ENCODE results near the gene TAF1C.
"Not testable (repeated sequence)": the region's sequence is repeated elsewhere in the genome, so short reads cannot be mapped to it uniquely, and the experiment has no call there.

TAF1C gene, protein sequence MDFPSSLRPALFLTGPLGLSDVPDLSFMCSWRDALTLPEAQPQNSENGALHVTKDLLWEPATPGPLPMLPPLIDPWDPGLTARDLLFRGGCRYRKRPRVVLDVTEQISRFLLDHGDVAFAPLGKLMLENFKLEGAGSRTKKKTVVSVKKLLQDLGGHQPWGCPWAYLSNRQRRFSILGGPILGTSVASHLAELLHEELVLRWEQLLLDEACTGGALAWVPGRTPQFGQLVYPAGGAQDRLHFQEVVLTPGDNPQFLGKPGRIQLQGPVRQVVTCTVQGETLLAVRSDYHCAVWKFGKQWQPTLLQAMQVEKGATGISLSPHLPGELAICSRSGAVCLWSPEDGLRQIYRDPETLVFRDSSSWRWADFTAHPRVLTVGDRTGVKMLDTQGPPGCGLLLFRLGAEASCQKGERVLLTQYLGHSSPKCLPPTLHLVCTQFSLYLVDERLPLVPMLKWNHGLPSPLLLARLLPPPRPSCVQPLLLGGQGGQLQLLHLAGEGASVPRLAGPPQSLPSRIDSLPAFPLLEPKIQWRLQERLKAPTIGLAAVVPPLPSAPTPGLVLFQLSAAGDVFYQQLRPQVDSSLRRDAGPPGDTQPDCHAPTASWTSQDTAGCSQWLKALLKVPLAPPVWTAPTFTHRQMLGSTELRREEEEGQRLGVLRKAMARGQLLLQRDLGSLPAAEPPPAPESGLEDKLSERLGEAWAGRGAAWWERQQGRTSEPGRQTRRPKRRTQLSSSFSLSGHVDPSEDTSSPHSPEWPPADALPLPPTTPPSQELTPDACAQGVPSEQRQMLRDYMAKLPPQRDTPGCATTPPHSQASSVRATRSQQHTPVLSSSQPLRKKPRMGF

GRCh38 chr16:84186685-84187437, at the start of gene TAF1C:
TAF1C (minus strand) TSS chr16:84187057; CDS start chr16:84184988, 2,069 bp downstream.
- peak; percentile 94 for DNase-seq

DNA sequence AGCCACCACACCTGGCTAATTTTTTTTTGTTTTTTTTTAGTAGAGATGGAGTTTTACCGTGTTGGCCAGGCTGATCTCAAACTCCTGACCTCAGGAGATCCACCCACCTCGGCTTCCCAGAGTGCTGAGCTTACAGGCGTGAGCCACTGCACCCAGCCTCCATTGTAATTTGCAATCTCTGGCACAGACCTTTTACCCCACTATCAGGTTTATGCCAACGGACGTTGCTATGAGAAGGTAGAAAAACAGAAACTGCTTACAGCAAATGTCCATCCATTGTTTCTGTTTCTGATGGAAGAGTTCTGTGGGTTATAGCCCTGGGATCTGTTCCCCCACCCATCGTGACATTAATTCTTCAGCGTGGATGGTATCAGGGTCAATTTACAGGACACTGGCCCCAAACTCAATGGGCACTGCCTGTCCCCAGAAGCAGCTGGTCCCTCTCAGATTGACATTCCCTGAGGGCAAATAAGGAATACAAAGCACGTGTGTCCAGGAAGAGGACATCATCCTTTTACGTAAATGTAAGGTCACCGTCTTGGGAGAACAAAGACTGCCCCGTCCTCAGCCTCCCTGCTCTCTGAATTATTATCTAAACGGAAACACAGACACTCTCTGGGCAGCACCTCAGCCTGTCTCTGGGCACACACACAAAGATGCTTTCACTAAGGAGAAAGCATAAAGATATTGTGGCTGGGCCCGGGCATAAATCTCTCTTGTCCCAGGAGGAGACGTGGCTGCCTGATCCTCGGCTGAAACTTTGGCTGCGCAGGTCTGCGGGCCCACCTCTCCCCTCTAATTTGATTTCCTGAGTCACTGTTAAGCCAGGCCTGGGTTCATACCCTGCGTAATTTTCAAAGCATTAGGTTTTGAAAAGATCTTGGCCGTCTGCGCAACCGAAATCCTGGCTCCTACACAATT, 47.7 kb upstream of the TAF1C start:
- DNase-seq, result peak; percentile 4

GRCh38 chr16:84233748-84234147, 46.9 kb upstream of the TAF1C start:
- DNase-seq, result no peak

GRCh38 chr16:84232969-84233368, 46.1 kb upstream of the TAF1C start:
- DNase-seq, result no peak

DNA sequence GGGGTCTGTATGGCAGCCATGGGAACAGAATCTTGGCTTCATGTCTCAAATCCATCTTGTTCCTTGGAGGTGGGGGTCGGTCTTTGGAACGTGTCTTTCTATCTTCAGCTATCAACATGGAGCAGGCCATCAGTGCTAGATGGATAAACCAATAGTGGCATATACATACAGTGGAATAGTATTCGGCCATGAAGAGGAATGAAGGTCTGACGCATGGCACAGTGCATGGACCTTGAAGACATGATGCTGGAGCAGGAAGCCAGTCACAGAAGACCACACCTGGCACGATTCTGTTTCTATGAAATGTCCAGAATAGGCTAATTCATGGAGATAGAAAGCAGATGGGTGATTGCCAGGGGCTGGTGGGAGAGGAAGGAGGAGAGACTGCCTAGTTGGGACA, 45.2 kb upstream of the TAF1C start:
- DNase-seq, result no peak

DNA sequence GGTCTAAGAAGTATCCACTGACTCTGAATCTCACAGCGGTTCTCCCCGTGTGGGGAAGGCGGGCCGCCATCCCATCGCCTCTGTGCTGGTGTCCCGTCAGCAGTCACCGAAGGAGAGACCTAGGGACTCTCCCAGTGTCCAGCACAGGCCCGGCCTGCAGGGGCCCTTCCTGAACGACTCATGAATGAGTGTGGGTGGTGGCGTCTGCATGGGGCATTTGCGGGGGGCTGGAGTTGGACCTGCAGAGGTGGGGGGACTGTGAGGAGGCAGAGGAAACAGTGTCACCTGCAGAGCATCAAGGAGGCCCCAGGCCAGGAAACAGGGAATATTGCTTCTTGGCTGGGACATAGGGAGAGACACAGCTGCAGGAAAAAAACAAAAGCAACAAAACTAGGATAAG, 42.6 kb upstream of the TAF1C start:
- no peak for DNase-seq

DNA sequence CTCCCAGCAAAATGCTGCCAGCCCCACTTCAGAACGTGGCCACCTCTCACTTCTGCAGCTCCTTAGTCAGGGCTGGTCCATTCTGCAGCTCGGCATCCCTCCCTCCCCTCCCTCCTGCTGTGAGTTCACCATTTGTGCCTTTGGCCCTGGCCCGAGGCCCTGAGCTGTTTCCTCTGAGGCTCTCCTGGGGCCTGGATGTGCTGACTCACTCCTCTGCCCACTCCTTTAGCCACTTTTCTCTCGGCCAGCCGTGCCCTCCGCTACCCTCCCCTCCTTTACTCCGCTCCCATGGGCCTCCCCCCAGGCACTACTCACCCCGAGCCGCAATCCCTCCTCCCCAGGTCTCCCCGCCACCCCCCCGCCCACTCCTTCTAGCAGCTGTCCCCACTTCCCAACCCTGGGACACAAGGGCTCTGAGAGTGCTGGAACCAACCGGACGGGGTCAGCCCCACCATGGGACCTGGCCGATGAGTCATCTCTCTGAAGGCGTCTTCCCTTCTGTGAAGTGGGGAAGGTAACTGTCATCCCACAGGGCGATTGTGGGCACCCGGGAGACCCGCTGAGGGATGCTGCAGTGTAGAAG, 41.5 kb upstream of the TAF1C start:
- peak; percentile 10 for DNase-seq

DNA sequence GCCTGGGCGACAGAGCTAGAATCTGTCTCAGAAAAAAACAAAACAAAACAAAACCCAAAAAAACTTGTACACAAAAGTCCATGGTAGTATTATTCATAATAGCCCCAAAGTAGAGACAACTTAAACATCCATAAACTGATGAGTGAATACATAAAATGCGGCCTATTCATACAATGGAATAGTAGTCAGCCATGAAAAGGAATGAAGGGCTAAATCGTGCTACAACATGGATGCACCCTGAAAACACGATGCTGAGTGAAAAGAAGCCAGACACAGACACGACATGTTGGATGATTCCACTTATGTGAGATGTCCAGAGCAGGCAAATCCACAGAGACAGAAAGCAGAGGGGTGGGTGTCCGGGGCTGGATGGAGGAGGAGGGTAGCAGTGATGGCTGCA, 40.7 kb upstream of the TAF1C start:
- no peak for DNase-seq

DNA sequence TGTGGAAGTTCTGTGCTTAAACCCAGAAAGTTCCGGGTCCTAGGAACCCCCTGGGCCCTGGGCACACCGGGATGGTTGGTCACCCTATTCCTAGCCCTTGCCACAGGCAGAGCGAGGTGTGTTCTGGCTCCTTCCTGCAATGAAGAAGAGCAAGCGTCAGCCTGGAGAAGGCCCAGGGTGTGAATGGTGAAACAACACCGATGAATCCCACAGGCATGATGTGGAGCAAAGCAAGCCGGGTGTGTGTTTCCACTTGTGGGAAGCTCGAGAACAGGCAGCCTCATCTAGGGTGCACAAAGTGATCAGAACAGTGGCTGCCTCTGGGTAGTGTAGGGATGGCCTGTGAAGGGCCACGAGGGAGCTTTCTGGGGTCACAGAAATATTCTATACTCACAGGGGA, 39.2 kb upstream of the TAF1C start:
- DNase-seq, result no peak

DNA sequence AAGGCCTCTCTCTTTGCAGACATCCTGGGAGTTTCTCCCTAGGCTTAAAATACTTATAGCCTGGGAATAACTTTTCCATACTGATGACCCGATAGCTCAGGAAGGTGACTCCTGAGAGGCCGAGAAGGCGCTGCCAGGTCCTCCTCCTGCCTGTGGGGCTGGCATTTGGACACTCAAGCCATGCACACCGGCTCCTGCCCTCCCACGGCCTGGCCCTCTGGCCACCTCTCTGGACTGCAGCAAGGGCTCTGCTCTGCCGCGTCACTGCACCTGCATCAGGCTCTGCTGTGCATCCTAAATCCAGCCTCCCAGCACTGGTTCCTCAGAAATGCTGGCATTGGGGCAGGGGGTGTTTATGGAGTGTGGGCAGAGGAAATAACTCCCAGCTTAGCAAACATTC, 38.7 kb upstream of the TAF1C start:
- no peak for DNase-seq

DNA sequence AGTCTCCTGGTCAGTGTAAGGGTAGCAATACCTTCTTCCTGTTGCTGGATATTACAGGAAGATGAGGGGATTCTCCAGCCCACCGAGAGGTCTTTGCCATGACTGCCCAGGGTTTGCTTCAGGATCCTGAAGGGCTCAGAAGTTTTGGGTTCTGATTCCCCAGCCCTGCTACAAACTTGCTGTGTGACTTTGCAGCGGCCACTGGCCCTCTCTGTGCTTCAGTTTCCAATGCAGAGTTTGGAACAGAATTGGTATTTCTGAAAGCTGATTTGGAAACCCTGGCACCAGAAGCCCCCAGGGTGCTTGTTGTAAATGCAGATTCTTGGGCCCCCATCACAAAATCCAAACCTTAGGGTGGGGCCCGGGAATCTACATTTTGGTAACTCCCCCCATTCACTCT, 38.3 kb upstream of the TAF1C start:
- DNase-seq, result no peak

- DNase-seq, result no peak
Measured at GRCh38 chr16:84224554-84224953, 37.7 kb upstream of the TAF1C start.

DNA sequence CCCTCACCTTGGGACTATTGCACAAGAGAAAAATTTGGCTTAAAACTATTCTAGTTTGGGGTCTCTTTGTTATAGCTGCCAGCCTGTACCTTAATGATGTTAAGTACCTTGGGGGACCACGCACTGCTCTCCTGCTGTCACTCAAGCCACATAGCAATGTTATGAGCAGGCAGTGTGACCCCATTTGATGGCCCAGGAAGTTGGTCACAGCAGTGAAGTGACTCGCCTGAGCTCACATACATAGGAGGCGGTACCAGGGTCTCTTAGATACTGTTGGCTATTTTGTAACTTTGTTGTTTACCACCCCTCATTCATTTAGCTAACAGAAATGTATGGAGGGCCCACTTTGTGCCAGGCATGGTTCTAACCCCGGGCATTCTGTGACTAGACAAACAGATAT, 36.6 kb upstream of the TAF1C start:
- DNase-seq, result no peak

DNA sequence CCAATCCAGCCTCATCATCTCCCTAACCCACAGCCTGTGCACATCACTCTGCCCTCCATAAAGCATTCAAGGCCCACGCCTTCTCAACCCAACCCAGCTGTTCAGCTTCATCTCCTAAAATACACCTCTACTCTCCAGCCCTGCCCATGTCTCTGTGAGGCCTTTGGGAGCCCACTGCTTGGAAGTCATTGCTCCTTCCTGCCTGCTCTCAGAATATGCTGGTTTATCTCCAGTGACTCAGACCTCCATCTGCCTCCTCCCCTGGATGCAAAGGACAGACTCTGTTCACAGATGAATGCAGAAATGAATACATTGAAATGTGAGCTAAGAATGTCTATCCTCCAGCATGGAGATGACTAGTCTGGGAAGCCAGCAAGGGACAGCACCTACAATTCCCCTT, 34.0 kb upstream of the TAF1C start:
- no peak for DNase-seq

DNA sequence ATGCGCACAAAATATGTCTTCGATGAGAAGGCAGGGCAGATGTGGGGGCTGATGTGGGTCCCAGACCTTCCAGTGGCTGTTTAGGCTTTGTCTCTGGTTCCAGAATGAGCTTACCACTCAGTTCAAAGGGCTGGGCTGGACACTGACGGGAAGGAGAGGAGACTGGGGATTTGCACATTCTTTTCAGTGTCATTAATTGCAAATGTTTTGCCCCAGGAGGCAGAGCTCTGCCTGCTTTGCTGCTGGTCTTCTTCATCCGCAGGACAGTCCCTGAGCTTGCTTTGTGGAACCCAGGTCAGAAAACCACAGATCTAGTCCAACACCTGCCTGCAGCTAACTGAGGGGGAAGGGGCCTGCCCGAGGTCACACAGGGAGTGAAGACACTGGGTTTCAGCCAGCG, 32.1 kb upstream of the TAF1C start:
- no peak for DNase-seq

DNA sequence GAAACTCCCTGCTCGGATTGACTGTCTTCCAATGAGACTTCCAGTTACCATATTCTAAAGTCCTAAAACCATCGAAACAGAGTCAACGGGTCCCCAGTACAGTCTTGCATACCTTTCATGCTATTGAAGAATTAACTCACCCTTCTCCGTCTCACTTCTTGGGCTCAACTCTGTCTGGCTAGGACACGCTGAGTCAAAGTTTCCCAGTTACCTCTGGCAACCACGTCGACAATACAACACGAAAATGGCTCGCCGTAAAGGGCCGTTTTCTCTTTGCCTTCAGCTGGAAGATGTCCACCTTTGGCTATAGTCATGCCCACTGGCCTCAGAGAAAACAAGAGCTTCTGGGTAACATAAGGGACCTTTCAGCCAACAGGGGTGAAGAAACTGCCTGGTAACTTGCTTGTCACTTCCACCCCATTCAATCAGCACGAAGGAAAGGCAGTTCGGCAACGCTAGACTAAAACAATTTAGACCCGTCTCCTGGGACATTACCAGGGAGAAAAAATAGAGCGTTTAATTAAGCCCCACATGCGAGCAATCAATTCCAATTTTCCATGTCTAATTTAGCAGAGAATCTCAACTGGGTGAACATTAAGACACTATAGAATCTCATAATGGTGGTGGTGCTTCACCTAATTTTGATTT, 31.4 kb upstream of the TAF1C start:
- no peak for DNase-seq

GRCh38 chr16:84216144-84216543, 29.3 kb upstream of the TAF1C start:
- DNase-seq, result not testable (repeated sequence)

GRCh38 chr16:84215531-84215930, 28.7 kb upstream of the TAF1C start:
- no peak for DNase-seq

DNA sequence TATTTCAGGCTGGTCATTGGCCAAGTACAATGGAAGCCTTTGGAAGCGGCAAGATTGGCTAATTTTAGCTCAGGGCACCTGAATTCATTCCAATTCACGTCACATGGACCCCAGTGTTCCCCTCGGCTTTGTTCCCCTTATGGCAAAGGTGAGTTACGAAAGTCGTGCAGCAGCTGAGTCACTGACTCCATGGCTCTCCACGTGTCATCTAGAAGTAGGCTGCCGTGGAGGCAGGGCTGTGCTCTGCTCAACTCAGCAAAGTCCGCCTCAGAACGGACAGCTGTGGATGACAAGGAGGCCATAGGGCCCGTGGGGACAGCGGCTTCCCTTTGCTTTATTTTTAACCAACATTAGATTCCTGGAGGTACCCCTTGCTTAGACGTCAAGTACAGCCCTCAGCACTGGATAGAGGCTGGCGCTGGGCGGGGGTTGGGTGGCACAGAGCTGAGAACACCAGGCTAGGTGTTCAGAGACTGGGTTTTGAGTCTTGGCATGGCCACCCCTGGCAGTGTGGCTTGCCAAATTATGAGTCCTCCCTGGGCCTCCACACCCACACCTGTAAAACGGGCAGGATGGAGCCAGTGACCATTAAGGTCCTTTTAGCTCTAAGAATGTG, 27.7 kb upstream of the TAF1C start:
- DNase-seq, result no peak

DNA sequence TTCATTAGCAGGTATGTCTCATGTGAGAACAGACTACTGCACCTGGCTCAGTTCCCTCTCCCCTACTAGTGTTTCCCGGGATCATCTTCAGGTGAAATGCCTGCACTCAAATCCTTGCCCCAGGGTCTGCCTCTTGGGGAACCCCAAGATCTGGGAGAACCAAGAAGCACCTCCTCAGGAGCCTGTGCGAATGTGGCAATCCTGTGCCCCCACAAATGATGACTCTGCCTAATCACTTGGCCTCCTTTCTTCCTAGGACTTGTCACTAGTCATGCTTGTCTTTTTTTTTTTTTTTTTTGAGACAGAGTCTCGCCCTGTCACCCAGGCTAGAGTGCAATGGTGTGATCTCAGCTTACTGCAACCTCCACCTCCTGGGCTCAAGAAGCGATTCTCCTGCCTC, 25.8 kb upstream of the TAF1C start:
- no peak for DNase-seq

GRCh38 chr16:84212154-84212553, 25.3 kb upstream of the TAF1C start:
- no peak for DNase-seq

Measured in midbrain (tissue), 1 donor.